Calu3 (cell line): ENCODE measurements around the gene TAOK1. TPM values are rescaled to one million over a fixed set of nuclear protein-coding genes. Genes with fewer than 3 reads are reported as not detected.

Experiments used
- BruUV-seq: library from RNA; stranded (reverse); fragments of 400-500 nt; replicated peaks from 2 replicates; lab custom pipeline; 2021; lab: Mats Ljungman, UMichigan
- CTCF ChIA-PET: fragments of 300-600 bp; sonication (Branson Sonifier 250); formaldehyde crosslinking; loops from one replicate; lab custom pipeline; 2022; ENCODE audit warnings: antibody characterized with exemption; lab: Charles Lee
- DNase-seq: peaks from one replicate; pipeline ENCODE4 v3.0.0; 2022
- H3K27ac Mint-ChIP-seq: one replicate; pipeline ENCODE4 v1.8.0; 2022; ENCODE audit warnings: mixed read lengths; ENCODE audit not compliant: unreplicated experiment
- H3K27me3 Mint-ChIP-seq: one replicate; pipeline ENCODE4 v1.8.0; 2022; ENCODE audit warnings: mixed read lengths; ENCODE audit not compliant: unreplicated experiment
- H3K36me3 Mint-ChIP-seq: one replicate; pipeline ENCODE4 v1.8.0; 2022; ENCODE audit warnings: mild to moderate bottlenecking, moderate library complexity, mixed read lengths; ENCODE audit not compliant: insufficient read depth, unreplicated experiment
- H3K4me1 Mint-ChIP-seq: one replicate; pipeline ENCODE4 v1.8.0; 2022; ENCODE audit warnings: mild to moderate bottlenecking, low read depth, mixed read lengths; ENCODE audit not compliant: unreplicated experiment
- H3K4me3 Mint-ChIP-seq: one replicate; pipeline ENCODE4 v1.8.0; 2022; ENCODE audit warnings: mild to moderate bottlenecking, low read depth, moderate library complexity, mixed read lengths; ENCODE audit not compliant: unreplicated experiment
- H3K9me3 Mint-ChIP-seq: one replicate; pipeline ENCODE4 v1.8.0; 2022; ENCODE audit warnings: low read depth, mixed read lengths; ENCODE audit not compliant: unreplicated experiment
- CTCF ChIP-seq: fragments of 200-600 bp; IDR thresholded peaks from one replicate; pipeline ENCODE4 v1.8.0; 2022; ENCODE audit warnings: antibody characterized with exemption; ENCODE audit not compliant: unreplicated experiment
- intact Hi-C: fragments of 100-400 bp; cut with micrococcal nuclease; formaldehyde crosslinking; loops from one replicate; pipeline ENCODE4 v1.10.0; 2022; ENCODE audit not compliant: unreplicated experiment
- total RNA-seq: library from RNA; stranded (reverse); gene quantifications from 2 replicates; pipeline ENCODE4 v1.2.3, GENCODE V29; 2022

Gene TAOK1
- total RNA-seq, 1 experiment from 2014 or later: 78.1 TPM

GRCh38 chr17:29433541-29433940 is 43.4 kb downstream of the TAOK1 start:
- H3K9me3 Mint-ChIP-seq: no peaks in the 10 kb centered on the region
- H3K4me1 Mint-ChIP-seq: no peaks in the 10 kb centered on the region
- intact Hi-C loops: no loop called here
- no peaks in the 10 kb centered on the region for H3K27me3 Mint-ChIP-seq
- no peaks in the 10 kb centered on the region for H3K36me3 Mint-ChIP-seq
- no peak for TF ChIP-seq CTCF
- BruUV-seq: no TSS peak
- H3K27ac Mint-ChIP-seq: no peak overlapping the region
- no peak for DNase-seq
- CTCF ChIA-PET: interaction anchor here (1.1 kb wide), 1 partner anchor 35 kb away, joined by 8 read pairs; no protein-coding TSS in a partner anchor
- H3K4me3 Mint-ChIP-seq: no peak overlapping the region

GRCh38 chr17:29434550-29434949 is 44.4 kb downstream of the TAOK1 start:
- Mint-ChIP-seq H3K36me3 (no peaks in the 10 kb centered on the region), H3K27me3 (no peaks in the 10 kb centered on the region), H3K27ac (no peak overlapping the region), H3K4me1 (no peaks in the 10 kb centered on the region), H3K4me3 (no peak overlapping the region), H3K9me3 (no peaks in the 10 kb centered on the region)
- no TSS peak for BruUV-seq
- DNase-seq: no peak
- CTCF ChIA-PET: no interaction called here
- intact Hi-C loops: no loop called here
- no peak for TF ChIP-seq CTCF

- Mint-ChIP-seq H3K4me3 (no peak overlapping the region), H3K4me1 (peaks cover 13% of the 10 kb centered on the region), H3K36me3 (peaks cover 5% of the 10 kb centered on the region), H3K27me3 (no peaks in the 10 kb centered on the region), H3K27ac (no peak overlapping the region), H3K9me3 (no peaks in the 10 kb centered on the region)
- CTCF ChIA-PET: no interaction called here
- DNase-seq: no peak
- intact Hi-C loops: no loop called here
- no TSS peak for BruUV-seq
- TF ChIP-seq CTCF: no peak
Measured at GRCh38 chr17:29442451-29442850, 52.3 kb downstream of the TAOK1 start.

GRCh38 chr17:29443041-29443739 is 53.0 kb downstream of the TAOK1 start:
- no peaks in the 10 kb centered on the region for H3K27me3 Mint-ChIP-seq
- intact Hi-C loops: no loop called here
- H3K4me1 Mint-ChIP-seq: peaks cover 13% of the 10 kb centered on the region
- DNase-seq: no peak
- H3K27ac Mint-ChIP-seq: no peak overlapping the region
- H3K9me3 Mint-ChIP-seq: no peaks in the 10 kb centered on the region
- peaks cover 5% of the 10 kb centered on the region for H3K36me3 Mint-ChIP-seq
- TF ChIP-seq CTCF: no peak
- CTCF ChIA-PET: no interaction called here
- no TSS peak for BruUV-seq
- no peak overlapping the region for H3K4me3 Mint-ChIP-seq
